NCI-H2227 (cell line): Measurements from ENCODE around the gene PAGE2.
"Not testable (repeated sequence)": the region's sequence is repeated elsewhere in the genome, so short reads cannot be mapped to it uniquely, and the experiment has no call there.

Experiments
- DNase-seq: peaks from one replicate; lab custom pipeline; 2025; ENCODE audit not compliant: unreplicated experiment; lab: John Stamatoyannopoulos, UW

PAGE2 gene

DNA sequence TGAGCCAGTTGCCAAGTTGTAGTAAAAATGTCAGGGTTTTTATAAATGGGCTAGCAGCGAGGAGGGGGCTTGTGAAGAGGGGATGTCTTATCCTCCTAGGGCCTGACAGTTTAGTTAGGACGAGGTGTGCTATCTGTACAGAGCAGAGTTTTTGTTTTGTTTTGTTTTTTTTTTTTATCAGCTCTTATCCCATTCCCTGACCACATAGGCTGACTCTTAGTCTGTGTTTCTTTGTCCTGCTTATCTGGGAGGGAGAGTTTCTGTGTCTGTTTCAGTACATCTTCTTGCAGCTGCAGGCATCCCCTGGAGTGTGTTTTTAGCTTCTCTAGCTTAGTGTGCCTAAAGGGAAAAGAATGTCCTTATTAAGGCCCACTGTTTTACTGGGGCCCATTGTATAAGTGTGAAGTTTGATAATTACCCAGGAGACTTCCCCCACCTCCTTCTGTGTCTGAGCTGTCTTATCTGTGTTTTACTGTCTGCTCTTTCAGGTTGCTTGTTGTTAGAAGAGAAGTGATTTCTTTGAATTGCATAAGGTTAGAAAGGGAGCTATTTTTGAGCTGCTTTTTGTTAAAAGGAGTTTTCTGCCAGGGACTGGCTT is 32.0 kb downstream of the PAGE2 start:
- DNase-seq = no peak

DNA sequence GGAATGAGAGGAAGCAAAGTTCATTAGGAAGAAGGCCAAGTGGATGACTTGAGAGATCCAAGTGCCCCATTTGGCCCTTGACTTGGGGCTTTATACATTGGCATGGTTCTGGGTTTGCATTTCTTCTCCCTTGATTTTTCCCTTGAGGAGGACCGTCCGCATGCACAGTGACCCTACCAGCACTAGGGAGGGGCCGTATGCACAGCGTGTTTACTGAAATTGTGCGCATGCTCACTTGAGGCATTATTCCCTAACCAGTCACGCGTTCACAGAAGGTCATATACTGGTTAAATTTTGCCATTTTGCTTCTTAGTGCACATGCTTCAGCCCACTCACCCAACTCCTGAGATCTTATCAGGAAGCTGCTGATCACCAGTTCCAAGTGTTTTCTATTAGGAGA is 35.1 kb downstream of the PAGE2 start:
- DNase-seq = peak; percentile 17

DNA sequence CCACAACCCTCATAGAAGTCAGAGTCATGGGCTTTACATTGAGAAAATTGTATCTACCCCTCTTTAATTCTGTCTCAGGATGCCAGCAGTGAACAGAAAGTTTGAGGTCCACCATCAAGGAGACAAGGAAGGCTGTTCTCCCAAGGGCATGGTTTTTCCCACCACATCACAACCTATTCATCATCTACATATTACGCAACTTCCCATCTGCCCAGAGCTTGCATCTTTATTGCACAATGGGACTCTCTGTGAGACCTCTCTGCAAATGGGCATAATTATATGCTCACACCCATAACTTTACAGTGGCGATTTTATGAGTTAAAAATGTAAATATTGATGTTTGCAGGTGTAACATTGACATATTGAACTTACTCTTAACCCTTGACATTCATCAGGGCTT is 38.9 kb downstream of the PAGE2 start:
- DNase-seq = no peak

DNA sequence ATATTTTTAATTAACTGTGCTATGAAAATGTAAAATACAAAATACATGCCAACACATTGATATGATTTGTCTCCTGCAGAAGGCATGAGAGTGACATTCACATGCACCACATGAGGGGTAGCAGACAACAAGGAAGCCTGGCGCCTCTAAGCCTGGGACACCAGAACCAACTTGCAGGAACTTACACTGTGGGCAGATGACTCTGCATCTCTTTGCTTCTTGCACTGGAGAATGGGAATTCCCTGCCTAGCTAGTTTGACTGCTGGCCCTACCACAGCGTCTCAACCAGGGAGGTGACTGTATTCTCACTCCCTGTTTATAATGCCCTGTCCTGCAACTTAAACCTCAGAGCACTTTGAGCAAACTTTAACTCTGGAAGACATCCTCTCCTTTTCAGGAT is 40.5 kb downstream of the PAGE2 start:
- no peak for DNase-seq

DNA sequence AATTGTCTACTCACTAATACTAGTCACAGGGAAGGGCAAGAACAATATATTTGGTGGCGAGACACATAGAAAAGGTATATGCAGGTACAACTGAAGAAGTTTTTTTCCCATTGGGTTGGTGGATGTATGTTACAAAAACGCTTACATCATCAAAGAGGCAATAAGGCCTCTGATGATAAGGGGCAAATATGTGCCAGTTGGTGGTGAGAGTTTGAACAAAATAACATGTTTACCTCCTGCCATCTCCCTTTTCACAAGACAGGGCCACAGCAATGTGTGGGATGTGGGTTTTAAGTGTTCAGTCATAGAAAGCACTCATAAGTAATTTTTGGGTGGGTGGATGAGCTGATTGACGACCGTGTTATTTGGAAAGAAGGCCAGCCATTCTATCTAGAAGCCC is 41.7 kb downstream of the PAGE2 start:
- DNase-seq = no peak

DNA sequence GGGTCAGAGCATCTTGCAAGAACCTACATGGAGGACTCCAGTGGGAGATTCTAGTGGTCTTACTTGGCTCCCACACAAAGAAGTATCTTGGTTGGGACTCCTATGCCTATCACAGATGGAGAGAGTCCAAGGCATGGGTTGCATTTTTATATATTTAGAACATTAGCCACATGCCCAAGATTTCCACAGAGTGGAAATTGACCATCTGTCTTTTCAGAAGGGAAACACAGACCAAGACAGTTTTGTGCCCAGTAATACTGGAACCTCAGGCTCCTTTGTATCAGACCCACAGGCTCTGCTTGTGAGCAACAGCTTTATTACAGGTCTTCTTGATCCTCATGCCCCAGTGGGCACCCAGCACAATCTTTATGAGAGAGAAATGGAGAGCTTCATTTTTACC is 43.6 kb downstream of the PAGE2 start:
- DNase-seq = no peak

DNA sequence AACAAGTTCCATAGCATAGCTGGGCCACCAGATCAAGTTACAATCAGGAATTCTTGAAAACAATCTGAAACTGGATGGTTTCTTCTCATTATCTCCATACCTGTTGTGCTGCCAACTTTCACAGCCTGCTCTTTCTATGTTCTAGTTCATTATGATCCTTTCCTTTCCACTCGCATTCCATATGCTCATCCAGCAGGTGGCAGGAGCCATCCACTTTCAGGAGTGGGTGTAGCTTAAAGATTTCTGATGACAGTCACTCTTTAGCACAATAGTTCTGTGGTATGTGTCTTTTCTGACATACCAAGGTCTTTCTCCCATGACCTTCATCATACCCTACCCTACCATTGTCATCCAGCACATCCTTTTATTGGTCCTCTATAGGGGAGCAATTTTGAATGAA is 46.4 kb downstream of the PAGE2 start:
- DNase-seq = peak; percentile 22

DNA sequence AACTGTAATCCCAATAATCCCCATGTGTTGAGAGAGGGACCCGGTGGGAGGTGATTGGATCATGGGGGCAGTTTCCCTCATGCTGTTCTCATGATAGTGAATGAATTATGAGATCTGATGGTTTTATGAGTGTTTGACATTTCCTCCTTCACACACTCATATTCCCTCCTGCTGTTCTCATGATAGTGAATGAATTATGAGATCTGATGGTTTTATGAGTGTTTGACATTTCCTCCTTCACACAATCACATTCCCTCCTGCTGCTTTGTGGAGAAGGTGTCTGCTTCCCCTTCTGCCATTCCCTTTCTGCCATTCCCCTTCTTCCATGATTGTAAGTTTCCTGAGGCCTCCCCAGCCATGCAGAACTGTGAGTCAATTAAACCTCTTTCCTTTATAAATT is 52.0 kb downstream of the PAGE2 start:
- not testable (repeated sequence) for DNase-seq
